ENCODE results near the gene ATP6V0D1.
"Not testable (repeated sequence)": the region's sequence is repeated elsewhere in the genome, so short reads cannot be mapped to it uniquely, and the experiment has no call there.

Gene ATP6V0D1

GRCh38 chr16:67429053-67429798 is 51.7 kb downstream of the ATP6V0D1 start:
- no peak for DNase-seq (ENCODE audit: low read depth)

- DNase-seq (ENCODE audit: low read depth), result peak; percentile 39
Observed at GRCh38 chr16:67428146-67428731, 52.7 kb downstream of the ATP6V0D1 start.

- DNase-seq (ENCODE audit: low read depth), result no peak
Observed at GRCh38 chr16:67426950-67427349, 54.0 kb downstream of the ATP6V0D1 start.

- DNase-seq (ENCODE audit: low read depth), result no peak
Observed at GRCh38 chr16:67426022-67426421, 54.9 kb downstream of the ATP6V0D1 start.

GRCh38 chr16:67425580-67425979 is 55.4 kb downstream of the ATP6V0D1 start:
- DNase-seq (ENCODE audit: low read depth), result no peak

GRCh38 chr16:67425061-67425460 is 55.9 kb downstream of the ATP6V0D1 start:
- DNase-seq (ENCODE audit: low read depth), result no peak

- DNase-seq (ENCODE audit: low read depth), result no peak
Observed at GRCh38 chr16:67424261-67424615, 56.7 kb downstream of the ATP6V0D1 start.

GRCh38 chr16:67423611-67424260 is 57.2 kb downstream of the ATP6V0D1 start:
- no peak for DNase-seq (ENCODE audit: low read depth)

- DNase-seq (ENCODE audit: low read depth), result no peak
Observed at GRCh38 chr16:67423015-67423414, 57.9 kb downstream of the ATP6V0D1 start.

- no peak for DNase-seq (ENCODE audit: low read depth)
Observed at GRCh38 chr16:67421030-67421429, 59.9 kb downstream of the ATP6V0D1 start.

GRCh38 chr16:67419931-67420330 is 61.0 kb downstream of the ATP6V0D1 start:
- DNase-seq (ENCODE audit: low read depth), result no peak

GRCh38 chr16:67419502-67419901 is 61.5 kb downstream of the ATP6V0D1 start:
- DNase-seq (ENCODE audit: low read depth), result no peak

- DNase-seq (ENCODE audit: low read depth), result no peak
Observed at GRCh38 chr16:67417333-67418061, 63.5 kb downstream of the ATP6V0D1 start.

GRCh38 chr16:67415872-67416793 is 64.8 kb downstream of the ATP6V0D1 start, which contains the start of gene ZDHHC1:
TSS of gene ZDHHC1 (minus strand) at chr16:67416477. CDS start at chr16:67407775, 8,702 bp downstream.
- no peak for DNase-seq (ENCODE audit: low read depth)

- not testable (repeated sequence) for DNase-seq (ENCODE audit: low read depth)
Observed at GRCh38 chr16:67415421-67415820, 65.5 kb downstream of the ATP6V0D1 start.

GRCh38 chr16:67413978-67414911 is 66.7 kb downstream of the ATP6V0D1 start:
- DNase-seq (ENCODE audit: low read depth), result no peak

- DNase-seq (ENCODE audit: low read depth), result no peak
Observed at GRCh38 chr16:67412294-67412693, 68.7 kb downstream of the ATP6V0D1 start.

GRCh38 chr16:67411339-67411738 is 69.6 kb downstream of the ATP6V0D1 start:
- no peak for DNase-seq (ENCODE audit: low read depth)

GRCh38 chr16:67409631-67410030 is 71.3 kb downstream of the ATP6V0D1 start:
- DNase-seq (ENCODE audit: low read depth), result no peak

- no peak for DNase-seq (ENCODE audit: low read depth)
Observed at GRCh38 chr16:67407788-67408452, 73.0 kb downstream of the ATP6V0D1 start.
